PC-3 (cell line): ENCODE results near the gene CHRNA7.

Experiments
- CTCF ChIP-seq: fragments of 300-600 bp; sonication (generic); conservative IDR thresholded peaks from 2 replicates; pipeline ENCODE4 v1.5.1; 2017; ENCODE audit warnings: antibody characterized with exemption, low read depth, mild to moderate bottlenecking, low read length
- EZH2 ChIP-seq: fragments of 300-600 bp; sonication (generic); IDR thresholded peaks from one replicate; pipeline ENCODE4 v1.6.1; 2017; ENCODE audit warnings: antibody characterized with exemption, mild to moderate bottlenecking, low read length; ENCODE audit not compliant: unreplicated experiment

- TF ChIP-seq EZH2 (no peak), CTCF (no peak)
These were observed 102.5 kb downstream of the CHRNA7 start for GRCh38 chr15:32132859-32133258.
